ENCODE data around the gene SLC26A11.

SLC26A11 gene
- long read RNA-seq, partial matches to known transcripts, result 1 of 1 reads
- long read RNA-seq, other reads (novel, unspliced or antisense), result 0 of 1 reads

DNA sequence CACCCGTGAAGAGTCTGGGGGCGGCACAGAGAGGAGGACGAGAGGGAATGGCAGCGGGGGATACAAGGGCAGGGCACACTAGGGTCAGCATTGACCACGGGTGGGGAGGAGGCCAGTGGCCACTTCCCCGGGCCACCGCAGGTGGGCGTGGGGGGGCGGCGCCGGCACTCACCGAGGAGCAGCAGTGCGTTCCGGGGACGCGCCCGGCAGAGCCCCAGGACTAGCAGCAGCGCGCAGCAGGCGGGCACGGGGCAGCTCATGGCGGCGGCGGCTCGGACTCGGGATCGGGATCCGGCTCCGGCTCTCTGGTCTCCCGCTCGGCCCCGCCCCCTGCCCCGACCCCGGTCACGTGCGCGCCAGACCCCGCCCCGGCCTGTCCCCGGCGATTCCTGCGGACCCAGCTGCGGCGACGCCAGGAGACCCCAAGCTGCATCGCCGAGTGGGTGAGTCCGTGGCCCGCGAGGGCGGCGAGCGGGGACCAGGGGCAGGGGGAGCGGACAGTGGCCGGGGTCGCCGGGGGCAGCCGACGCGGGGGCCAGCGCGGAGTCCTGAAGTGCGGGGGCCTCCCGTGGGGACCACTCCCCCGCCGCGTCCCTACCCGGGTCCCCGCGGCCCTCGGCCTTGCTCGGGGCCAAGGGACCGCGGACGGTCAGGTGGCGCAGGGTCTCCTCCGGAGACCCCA is at the start of gene SLC26A11, which contains the start of gene SGSH:
Gene SLC26A11 (plus strand): TSS at position 374 of the 682 bp plus-strand sequence. CDS start 1,134 bp downstream, outside the sequence.
Gene SGSH (minus strand): TSS at position 280 of the 682 bp plus-strand sequence. CDS start 20 bp downstream, at position 260.
- H3K27ac ChIP-seq (replicated peaks), result peak within 1 kb of the TSS; percentile 49
- TF ChIP-seq GABPA (IDR thresholded peaks at IDR 0.05; ENCODE audit: low read depth) (no peak), POLR2AphosphoS5 (IDR thresholded peaks at IDR 0.05; ENCODE audit: low read depth) (no peak), SPI1 (IDR thresholded peaks at IDR 0.05; ENCODE audit: borderline replicate concordance, low read depth) (no peak), REST (IDR thresholded peaks at IDR 0.05; ENCODE audit: insufficient replicate concordance, low read depth) (no peak)
- TF ChIP-seq, protein P1, sequence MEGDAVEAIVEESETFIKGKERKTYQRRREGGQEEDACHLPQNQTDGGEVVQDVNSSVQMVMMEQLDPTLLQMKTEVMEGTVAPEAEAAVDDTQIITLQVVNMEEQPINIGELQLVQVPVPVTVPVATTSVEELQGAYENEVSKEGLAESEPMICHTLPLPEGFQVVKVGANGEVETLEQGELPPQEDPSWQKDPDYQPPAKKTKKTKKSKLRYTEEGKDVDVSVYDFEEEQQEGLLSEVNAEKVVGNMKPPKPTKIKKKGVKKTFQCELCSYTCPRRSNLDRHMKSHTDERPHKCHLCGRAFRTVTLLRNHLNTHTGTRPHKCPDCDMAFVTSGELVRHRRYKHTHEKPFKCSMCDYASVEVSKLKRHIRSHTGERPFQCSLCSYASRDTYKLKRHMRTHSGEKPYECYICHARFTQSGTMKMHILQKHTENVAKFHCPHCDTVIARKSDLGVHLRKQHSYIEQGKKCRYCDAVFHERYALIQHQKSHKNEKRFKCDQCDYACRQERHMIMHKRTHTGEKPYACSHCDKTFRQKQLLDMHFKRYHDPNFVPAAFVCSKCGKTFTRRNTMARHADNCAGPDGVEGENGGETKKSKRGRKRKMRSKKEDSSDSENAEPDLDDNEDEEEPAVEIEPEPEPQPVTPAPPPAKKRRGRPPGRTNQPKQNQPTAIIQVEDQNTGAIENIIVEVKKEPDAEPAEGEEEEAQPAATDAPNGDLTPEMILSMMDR (IDR thresholded peaks at IDR 0.05; ENCODE audit: insufficient read depth, low read length), result no peak
- H3K27me3 ChIP-seq (ENCODE audit: insufficient read depth, poor library complexity, severe bottlenecking), result peaks cover 23% of the 10 kb centered on the region
- DNase-seq (ENCODE audit: low read depth in 1 of 2, low spot score in 1 of 2), result peak in 1 of 2 experiments; percentile 21
- H3K4me3 ChIP-seq (replicated peaks; ENCODE audit: insufficient read depth, low read length), result peak within 1 kb of the TSS; percentile 44

- H3K27ac ChIP-seq (replicated peaks), result no peak overlapping the region
- no peak for DNase-seq (ENCODE audit: low read depth in 1 of 2, low spot score in 1 of 2)
- peaks cover 3% of the 10 kb centered on the region for H3K27me3 ChIP-seq (ENCODE audit: insufficient read depth, poor library complexity, severe bottlenecking)
- TF ChIP-seq GABPA (IDR thresholded peaks at IDR 0.05; ENCODE audit: low read depth) (no peak), SPI1 (IDR thresholded peaks at IDR 0.05; ENCODE audit: borderline replicate concordance, low read depth) (no peak), REST (IDR thresholded peaks at IDR 0.05; ENCODE audit: insufficient replicate concordance, low read depth) (no peak), POLR2AphosphoS5 (IDR thresholded peaks at IDR 0.05; ENCODE audit: low read depth) (no peak)
- TF ChIP-seq, protein P1 (IDR thresholded peaks at IDR 0.05; ENCODE audit: insufficient read depth, low read length), result no peak
- H3K4me3 ChIP-seq (replicated peaks; ENCODE audit: insufficient read depth, low read length), result no peak overlapping the region
These were observed 48.5 kb upstream of the SLC26A11 start for GRCh38 chr17:80171681-80172080.

GRCh38 chr17:80173126-80173525 is 47.1 kb upstream of the SLC26A11 start:
- TF ChIP-seq GABPA (IDR thresholded peaks at IDR 0.05; ENCODE audit: low read depth) (no peak), SPI1 (IDR thresholded peaks at IDR 0.05; ENCODE audit: borderline replicate concordance, low read depth) (no peak), REST (IDR thresholded peaks at IDR 0.05; ENCODE audit: insufficient replicate concordance, low read depth) (no peak), POLR2AphosphoS5 (IDR thresholded peaks at IDR 0.05; ENCODE audit: low read depth) (no peak)
- TF ChIP-seq, protein P1 (IDR thresholded peaks at IDR 0.05; ENCODE audit: insufficient read depth, low read length), result no peak
- Histone ChIP-seq H3K27me3 (ENCODE audit: insufficient read depth, poor library complexity, severe bottlenecking) (peaks cover 3% of the 10 kb centered on the region), H3K27ac (replicated peaks) (no peak overlapping the region), H3K4me3 (replicated peaks; ENCODE audit: insufficient read depth, low read length) (no peak overlapping the region)
- no peak for DNase-seq (ENCODE audit: low read depth in 1 of 2, low spot score in 1 of 2)
